Endothelial cell of umbilical vein (primary cell): ENCODE measurements around the gene THSD1.

Experiments
- EZH2 ChIP-seq: IDR thresholded peaks from 2 replicates; pipeline ENCODE4 v1.6.1; 2012; ENCODE audit warnings: borderline replicate concordance, low read depth, mild to moderate bottlenecking, moderate library complexity, low read length, inconsistent platforms; ENCODE audit not compliant: severe bottlenecking
- JUN ChIP-seq: IDR thresholded peaks from 2 replicates; pipeline ENCODE4 v1.6.1; 2011; ENCODE audit warnings: borderline replicate concordance, low read depth; ENCODE audit not compliant: insufficient read length, insufficient read depth
- POLR2AphosphoS5 ChIP-seq: IDR thresholded peaks from 2 replicates; pipeline ENCODE4 v1.6.1; 2012; ENCODE audit warnings: low read depth, mild to moderate bottlenecking, control low read depth, low read length, moderate library complexity; ENCODE audit not compliant: insufficient read depth
- TF ChIP-seq, protein P1 (sequence below), 2 donors: IDR thresholded peaks; 1 replicate in 1 of 2; 2 replicates in 1 of 2; pipeline ENCODE4 v1.5.1; 2011; ENCODE audit warnings: low read length in 2 of 2, mild to moderate bottlenecking in 2 of 2, moderate library complexity in 2 of 2, control low read depth in 1 of 2, inconsistent platforms in 1 of 2, low read depth in 1 of 2; ENCODE audit not compliant: insufficient read depth in 1 of 2; ENCODE audit errors: extremely low read depth in 1 of 2

DNA sequence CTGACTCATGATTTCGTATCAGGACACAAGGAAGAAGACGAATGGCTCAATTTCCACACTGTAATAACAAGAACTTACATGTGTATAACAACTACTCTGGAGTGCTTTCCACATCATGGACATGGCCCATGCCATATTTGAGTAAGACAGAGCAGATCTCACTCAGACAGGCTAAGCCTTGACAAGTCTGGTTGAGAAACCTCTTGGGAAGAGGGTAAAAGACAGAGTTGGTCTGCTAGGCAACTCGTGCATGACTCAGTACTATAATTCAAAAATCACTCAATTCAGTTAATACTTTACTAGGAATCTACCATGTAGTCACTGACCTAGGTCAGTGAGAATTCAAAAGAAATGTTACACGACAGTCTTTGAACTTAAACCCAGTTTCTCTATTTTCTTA lies 5.7 kb upstream of the THSD1 start:
- TF ChIP-seq POLR2AphosphoS5: no peak
- TF ChIP-seq, protein P1, sequence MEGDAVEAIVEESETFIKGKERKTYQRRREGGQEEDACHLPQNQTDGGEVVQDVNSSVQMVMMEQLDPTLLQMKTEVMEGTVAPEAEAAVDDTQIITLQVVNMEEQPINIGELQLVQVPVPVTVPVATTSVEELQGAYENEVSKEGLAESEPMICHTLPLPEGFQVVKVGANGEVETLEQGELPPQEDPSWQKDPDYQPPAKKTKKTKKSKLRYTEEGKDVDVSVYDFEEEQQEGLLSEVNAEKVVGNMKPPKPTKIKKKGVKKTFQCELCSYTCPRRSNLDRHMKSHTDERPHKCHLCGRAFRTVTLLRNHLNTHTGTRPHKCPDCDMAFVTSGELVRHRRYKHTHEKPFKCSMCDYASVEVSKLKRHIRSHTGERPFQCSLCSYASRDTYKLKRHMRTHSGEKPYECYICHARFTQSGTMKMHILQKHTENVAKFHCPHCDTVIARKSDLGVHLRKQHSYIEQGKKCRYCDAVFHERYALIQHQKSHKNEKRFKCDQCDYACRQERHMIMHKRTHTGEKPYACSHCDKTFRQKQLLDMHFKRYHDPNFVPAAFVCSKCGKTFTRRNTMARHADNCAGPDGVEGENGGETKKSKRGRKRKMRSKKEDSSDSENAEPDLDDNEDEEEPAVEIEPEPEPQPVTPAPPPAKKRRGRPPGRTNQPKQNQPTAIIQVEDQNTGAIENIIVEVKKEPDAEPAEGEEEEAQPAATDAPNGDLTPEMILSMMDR (IDR thresholded peaks at IDR 0.05; ENCODE audit: extremely low read depth in 1 of 2, insufficient read depth in 1 of 2, low read depth in 1 of 2, low read length in 2 of 2): no peak
- TF ChIP-seq EZH2: no peak
- no peak for TF ChIP-seq JUN
